ENCODE measurements around the gene MAP3K5.
A peak's percentile ranks its signal among the peaks of the same experiment; 100 is the strongest.

Gene MAP3K5

GRCh38 chr6:136553166-136553787 is 239.0 kb downstream of the MAP3K5 start:
- POLR2A ChIA-PET (ENCODE audit: low non-redundant PET) = no interaction called here
- no peak overlapping the region for H3K27ac ChIP-seq
- DNase-seq (ENCODE audit: low spot score) = no peak
- TF ChIP-seq CTCF (conservative IDR thresholded peaks at IDR 0.05; ENCODE audit: low read depth) = no peak
- CTCF ChIA-PET = no interaction called here

GRCh38 chr6:136552054-136552453 is 240.2 kb downstream of the MAP3K5 start:
- no peak overlapping the region for H3K27ac ChIP-seq
- ChIA-PET POLR2A (ENCODE audit: low non-redundant PET) (no interaction called here), CTCF (interaction anchor here (1.3 kb wide), 1 partner anchor 16 kb away, joined by 3 read pairs; no protein-coding TSS in a partner anchor)
- DNase-seq (ENCODE audit: low spot score) = no peak
- TF ChIP-seq CTCF (conservative IDR thresholded peaks at IDR 0.05; ENCODE audit: low read depth) = no peak

GRCh38 chr6:136551103-136551502 is 241.2 kb downstream of the MAP3K5 start:
- CTCF ChIA-PET = interaction anchor here (0.6 to 1.3 kb wide), 14 partner anchors 9 to 300 kb away, joined by 3 to 7 read pairs (median 4); partner anchors contain the start of gene MAP3K5
- TF ChIP-seq CTCF (conservative IDR thresholded peaks at IDR 0.05; ENCODE audit: low read depth) = no peak
- POLR2A ChIA-PET (ENCODE audit: low non-redundant PET) = no interaction called here
- no peak for DNase-seq (ENCODE audit: low spot score)
- no peak overlapping the region for H3K27ac ChIP-seq

GRCh38 chr6:136550330-136551071 is 241.8 kb downstream of the MAP3K5 start, which contains the start of gene MAP7:
MAP7 (minus strand) TSS chr6:136550422; CDS start chr6:136550408, 14 bp downstream.
- CTCF ChIA-PET = interaction anchor here (0.5 to 1.3 kb wide), 15 partner anchors 9 to 300 kb away, joined by 3 to 7 read pairs (median 4); partner anchors contain the start of gene MAP3K5
- POLR2A ChIA-PET (ENCODE audit: low non-redundant PET) = no interaction called here
- DNase-seq (ENCODE audit: low spot score) = peak; percentile 92
- TF ChIP-seq CTCF (conservative IDR thresholded peaks at IDR 0.05; ENCODE audit: low read depth) = peak; percentile 98
- no peak within 1 kb of the TSS for H3K27ac ChIP-seq

GRCh38 chr6:136550045-136550329 is 242.3 kb downstream of the MAP3K5 start:
- TF ChIP-seq CTCF (conservative IDR thresholded peaks at IDR 0.05; ENCODE audit: low read depth) = no peak
- CTCF ChIA-PET = interaction anchor here (0.5 to 1.3 kb wide), 8 partner anchors 8 to 243 kb away, joined by 3 to 7 read pairs (median 4); partner anchors contain the start of gene MAP3K5
- POLR2A ChIA-PET (ENCODE audit: low non-redundant PET) = no interaction called here
- no peak overlapping the region for H3K27ac ChIP-seq
- peak; percentile 51 for DNase-seq (ENCODE audit: low spot score)

- no peak overlapping the region for H3K27ac ChIP-seq
- TF ChIP-seq CTCF (conservative IDR thresholded peaks at IDR 0.05; ENCODE audit: low read depth) = no peak
- POLR2A ChIA-PET (ENCODE audit: low non-redundant PET) = no interaction called here
- CTCF ChIA-PET = interaction anchor here (0.5 to 1.3 kb wide), 8 partner anchors 13 to 243 kb away, joined by 3 to 8 read pairs (median 6); partner anchors contain the start of gene MAP3K5
- DNase-seq (ENCODE audit: low spot score) = peak; percentile 19
Observed at GRCh38 chr6:136549300-136550044, 242.8 kb downstream of the MAP3K5 start.
